GM21786 (cell line): ENCODE data around the gene VRK1.
A peak's percentile ranks its signal among the peaks of the same experiment; 100 is the strongest.
"Not testable (repeated sequence)": the region's sequence is repeated elsewhere in the genome, so short reads cannot be mapped to it uniquely, and the experiment has no call there.

Source experiments
- ATAC-seq: cut with Tn5 transposase; IDR thresholded peaks from one replicate; pipeline ENCODE4 v1.9.1; 2021; ENCODE audit not compliant: unreplicated experiment

Gene VRK1

DNA sequence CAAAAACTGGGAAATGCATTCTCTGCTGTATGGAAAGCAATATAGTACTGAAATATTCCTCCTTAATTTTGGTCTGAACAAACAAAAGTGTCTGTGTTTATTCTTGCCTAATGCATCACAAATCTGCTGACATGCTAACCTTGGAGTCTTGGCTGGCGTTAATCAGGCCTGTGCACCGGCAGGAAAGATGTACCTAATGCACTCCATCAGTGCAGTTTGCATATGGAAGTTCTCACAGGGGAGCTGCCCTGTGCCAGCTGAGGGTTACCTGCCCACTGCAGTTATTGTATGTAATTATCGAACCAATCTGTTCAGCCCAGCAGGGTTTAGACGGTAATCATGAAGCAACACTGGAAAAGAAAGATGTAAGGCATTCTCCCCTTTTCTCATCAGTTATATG is 76.9 kb downstream of the VRK1 start:
- no peak for ATAC-seq

DNA sequence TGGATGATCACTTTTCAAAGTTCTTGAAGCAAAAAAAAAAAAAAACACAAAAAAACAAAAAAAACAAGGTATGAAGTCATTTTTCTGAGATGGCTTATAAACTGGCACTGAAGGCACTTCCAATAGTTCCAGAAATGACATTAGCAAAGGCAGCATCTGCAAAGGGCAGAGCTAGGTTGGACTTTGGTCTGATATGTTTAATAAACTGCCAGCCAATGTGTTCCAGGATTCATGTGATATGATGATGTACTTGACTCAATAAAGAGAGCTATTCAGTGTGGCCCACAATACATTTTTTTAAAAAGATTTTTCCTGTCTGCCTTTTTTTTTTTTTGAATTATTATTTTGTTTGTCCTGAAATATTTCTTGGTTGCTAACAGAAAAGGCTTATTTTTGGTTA is 79.6 kb downstream of the VRK1 start:
- no peak for ATAC-seq

DNA sequence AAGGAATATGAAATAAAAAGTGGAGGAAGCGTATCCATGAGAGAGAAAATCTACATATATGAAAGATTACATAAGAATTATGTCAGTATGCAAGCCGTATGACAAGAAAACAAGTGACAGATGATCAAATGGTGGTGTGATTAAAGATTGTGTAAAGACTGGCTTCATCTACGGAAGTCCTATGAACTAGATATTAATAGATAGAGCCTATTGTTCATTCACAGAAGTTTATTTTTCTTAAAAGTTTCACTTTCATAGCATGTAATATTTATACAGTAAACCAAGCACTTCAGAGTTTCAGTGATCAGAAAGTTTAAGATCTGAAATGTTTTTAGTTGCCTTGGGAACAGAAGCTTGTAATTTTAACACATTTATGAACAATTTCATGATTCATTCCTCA is 84.5 kb downstream of the VRK1 start:
- peak; percentile 80 for ATAC-seq

DNA sequence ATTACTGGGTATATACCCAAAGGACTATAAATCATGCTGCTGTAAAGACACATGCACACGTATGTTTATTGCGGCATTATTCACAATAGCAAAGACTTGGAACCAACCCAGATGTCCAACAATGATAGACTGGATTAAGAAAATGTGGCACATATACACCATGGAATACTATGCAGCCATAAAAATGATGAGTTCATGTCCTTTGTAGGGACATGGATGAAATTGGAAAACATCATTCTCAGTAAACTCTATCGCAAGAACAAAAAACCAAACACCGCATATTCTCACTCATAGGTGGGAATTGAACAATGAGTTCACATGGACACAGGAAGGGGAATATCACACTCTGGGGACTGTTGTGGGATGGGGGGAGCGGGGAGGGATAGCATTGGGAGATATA is 86.8 kb downstream of the VRK1 start:
- ATAC-seq, result not testable (repeated sequence)

DNA sequence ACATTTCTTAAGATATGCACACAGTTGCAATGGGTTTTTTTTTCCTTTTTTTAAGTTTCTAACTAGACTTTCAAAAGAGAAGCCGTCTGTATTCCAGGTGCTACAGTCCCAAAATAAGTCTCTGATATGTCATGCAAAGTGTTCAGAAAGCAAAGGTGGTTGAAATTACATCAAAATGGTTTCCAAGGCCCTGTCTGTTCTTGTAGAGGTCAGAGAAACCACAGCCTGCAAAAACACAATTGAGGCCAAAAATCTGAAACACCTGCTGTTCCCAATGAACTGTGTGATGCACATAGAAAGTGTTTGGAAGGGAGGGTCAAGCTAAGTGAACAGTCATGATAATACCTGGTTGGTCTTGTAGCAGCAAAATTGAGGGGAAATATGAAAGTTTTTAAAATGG is 91.0 kb downstream of the VRK1 start:
- ATAC-seq, result peak; percentile 81

DNA sequence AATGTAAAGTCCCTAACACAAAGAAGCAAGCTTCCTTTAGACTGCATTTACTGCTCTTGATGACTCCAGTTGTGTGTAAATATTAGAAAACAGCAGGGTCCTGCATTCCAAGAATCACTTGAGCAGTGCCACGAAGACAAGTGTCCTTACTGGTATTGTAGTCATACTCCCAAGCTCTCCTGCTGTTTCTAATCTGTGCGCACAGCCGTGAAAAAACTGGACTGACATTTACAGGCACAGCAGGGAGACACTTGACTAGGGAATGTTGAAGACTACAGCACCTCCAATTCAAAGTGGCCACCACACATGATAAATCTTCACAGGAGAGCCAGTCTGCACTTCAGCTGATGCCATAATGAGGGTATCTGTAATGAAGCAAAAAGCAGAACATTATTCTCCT is 91.4 kb downstream of the VRK1 start:
- no peak for ATAC-seq

DNA sequence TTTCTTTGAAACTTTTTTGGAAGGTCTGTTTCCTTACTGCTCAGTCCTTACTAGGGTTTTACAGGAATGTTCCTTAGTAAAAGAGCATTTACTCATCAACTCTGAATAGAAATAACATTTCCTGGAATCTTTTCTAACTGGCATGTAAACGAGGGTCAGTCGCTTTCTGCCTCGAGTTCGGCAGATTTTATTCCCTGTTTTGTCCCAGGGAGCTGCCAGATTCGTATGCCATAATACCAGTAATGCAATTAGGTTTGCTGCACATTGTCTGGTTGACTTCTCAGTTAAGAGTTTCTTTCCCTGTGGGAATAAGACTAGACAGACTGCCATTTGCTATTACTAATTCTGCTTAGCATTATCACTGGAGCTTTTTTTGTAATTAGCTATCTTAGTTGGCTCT is 91.9 kb downstream of the VRK1 start:
- ATAC-seq, result no peak

DNA sequence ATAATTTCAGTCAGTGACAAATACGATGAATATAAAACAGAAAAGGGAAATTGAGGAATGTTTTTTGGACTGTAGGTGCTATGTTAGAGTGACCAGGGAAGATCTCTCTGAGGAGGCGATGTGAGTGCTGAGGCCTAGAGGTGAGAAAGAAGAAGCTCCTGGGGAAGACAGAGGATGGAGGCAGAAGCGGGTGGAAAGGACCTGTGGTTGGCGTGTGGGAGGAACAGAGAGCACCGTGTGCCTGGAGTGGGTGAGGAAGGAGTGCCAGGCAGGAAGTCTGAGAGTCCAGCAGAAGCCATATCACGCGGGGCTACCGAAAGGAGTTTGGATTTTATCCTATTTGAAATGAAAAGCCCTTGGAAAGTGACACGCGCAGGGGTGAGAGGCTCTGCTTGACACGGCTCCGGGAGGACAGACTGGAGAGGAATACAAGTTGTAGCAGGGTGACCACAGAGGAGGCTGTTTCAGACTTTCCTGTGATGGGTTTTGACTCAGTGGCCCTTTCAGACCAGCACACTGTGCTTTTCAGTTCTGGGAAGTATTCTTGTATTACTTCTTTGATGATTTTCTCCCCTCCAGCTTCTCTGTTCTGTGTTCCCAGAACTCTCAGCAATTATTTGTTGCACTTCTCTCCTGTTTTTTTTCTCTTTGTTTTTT is 96.9 kb downstream of the VRK1 start:
- no peak for ATAC-seq

DNA sequence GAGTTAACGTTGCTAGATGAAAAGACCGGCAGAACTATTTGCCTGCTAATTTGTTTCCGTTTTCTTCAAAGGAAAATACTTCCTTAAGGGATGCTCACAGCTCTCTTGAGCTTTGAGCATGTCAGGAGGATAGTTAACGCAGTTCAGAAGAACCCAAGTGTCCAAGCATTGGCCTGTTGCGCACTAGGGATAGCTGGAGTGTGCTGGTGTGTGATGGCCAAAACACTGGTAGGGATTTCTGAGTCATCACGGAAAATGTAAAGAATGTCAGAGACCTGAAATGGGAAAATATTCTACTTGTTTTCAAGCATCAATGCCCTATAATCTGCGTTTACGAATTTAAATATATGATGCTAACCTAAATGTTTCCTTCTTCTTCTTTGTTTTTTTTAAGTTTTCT is 97.8 kb downstream of the VRK1 start:
- ATAC-seq, result no peak

DNA sequence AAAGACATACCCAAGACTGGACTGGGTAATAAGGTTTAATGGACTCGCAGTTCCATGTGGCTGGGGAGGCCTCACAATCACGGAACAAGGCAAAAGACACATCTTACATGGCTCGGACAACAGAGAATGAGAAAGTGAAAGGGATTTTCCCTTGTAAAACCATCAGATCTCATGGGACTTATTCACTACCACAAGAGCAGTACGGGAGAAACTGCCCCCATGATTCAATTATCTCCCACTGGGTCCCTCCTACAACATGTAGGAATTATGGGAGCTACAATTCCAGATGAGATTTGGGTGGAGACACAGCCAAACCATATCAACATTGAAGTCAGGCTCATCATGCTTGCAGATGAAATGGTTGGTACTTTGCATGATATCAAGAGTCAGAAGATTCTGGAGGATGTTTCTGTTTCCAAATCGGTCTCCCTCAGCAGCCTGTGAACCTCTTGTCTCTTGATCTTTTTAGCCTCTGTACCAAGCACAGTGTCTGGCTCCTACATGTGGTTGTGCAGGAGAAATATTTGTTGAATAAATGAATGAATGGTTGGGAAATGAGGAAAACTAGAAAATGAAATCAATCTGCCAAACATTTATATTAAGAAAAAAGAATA is 98.6 kb downstream of the VRK1 start:
- peak; percentile 80 for ATAC-seq

DNA sequence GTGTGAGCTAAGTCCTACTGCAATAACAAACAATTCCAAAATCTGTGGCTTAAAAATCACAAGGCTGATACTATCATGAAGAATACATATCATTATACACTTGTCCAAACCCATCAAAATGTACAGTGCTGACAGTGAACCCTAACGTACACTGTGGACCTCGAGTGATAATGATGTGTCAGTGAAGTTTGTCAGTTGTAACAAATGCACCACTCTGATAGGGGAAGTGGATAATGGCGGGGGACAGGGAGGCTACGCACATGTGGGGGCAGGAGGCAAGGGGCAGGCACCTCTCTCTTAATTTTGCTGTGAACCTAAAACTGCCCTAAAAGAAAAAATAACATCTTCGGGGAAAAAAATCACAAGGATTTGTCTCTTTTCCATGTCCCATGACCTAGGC is 100.0 kb downstream of the VRK1 start:
- ATAC-seq, result no peak

DNA sequence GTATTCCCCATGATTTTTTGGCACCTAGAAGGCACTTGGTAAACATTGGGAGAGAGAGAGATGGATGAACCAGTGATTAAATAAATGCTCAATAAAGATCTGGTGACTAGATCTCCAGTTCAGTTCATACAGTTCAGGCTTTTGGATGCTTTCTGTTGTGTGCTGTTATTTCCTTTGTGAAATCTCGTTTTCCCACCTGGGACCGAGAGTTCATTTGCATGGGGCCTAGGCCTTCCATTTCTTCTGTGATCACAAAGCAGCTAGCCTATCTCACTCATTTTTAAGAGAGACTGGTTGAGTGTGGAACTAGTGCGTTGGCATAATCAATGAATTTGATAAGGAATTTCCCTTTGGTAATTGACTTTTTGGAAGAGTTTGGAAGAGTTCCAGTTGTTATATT is 104.0 kb downstream of the VRK1 start:
- ATAC-seq, result peak; percentile 84

DNA sequence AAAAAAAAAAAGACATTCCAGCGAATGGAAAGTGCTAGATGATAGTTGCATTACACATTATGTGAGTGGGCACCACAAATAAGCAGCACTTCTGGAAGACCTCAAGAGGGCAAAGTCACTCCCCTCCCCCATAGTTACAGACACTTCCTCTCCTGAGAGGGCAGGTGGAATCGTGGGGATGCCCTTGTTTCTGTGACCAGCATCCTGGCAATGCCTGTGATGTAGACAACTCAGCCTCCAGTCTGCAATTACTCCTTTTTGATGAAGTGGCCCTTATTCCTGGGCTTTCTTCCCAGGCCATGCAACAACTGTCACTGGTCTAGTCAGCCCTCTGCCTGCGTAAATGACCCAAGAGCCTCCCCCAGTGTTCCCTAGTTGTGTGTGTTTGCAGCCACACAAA is 104.8 kb downstream of the VRK1 start:
- no peak for ATAC-seq

DNA sequence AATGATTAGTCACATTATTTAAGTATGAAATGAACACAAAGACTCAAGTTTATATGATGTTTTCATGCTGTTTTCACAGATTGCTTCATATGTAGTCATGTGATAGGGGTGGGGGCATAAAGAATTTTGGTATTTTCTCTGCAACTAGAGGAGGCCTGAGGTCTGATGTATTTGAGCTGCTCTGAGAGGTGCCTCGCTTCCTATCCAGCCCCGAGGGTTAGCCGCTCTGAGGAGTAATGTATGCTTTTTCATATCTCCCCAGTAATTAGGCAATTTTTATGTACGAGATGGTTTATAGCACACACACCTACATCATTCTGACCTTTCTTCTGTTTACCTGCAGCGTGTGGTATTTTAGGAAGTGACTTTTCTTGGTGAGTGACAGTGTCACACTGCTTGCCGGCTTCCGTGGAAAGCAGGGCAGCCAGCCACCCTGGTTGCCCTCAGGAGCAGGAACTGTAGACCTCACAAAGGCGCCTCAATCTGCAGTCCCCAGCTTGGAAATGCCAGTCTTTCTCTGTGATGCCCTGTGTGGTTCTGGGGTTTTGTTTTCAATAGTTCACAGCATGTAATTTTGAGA is 106.4 kb downstream of the VRK1 start:
- ATAC-seq, result no peak

DNA sequence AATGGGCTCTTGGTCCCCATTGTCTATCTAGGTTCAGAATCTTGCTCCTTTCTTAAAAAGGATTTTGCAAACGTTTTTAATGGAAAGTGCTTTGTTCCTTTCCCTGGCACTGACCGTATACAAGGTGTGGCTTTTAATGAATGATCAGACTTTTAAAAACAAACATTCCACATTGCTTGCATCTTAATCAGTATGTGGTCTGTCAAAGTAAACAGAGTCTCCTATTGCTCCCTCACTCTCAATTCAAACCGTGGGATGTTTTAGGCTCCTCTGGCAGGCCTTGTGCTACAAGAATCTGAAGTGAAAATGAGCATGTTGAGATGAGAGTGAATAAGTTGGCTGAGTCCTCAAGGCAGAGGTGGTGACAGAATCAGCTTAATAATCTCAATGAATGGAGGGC is 107.0 kb downstream of the VRK1 start:
- ATAC-seq, result no peak

DNA sequence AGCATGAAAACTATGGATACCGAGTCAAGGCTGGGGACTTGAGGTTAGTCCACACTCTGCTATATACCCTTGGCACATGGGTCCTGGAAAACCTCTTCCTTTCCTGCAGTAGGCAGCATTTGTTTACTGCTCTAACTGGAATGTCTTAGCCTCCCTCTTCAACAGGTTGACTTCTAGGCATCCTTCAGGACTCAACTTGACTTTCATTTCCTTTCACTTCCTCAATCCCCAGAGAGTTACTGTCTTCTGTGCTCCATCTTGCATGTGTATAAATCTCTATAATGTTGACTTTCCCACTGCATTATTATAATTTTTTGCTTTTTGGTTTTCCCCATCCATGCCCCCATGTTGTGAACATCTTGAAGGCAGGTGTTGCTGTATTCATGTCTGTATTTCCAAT is 107.9 kb downstream of the VRK1 start:
- ATAC-seq, result no peak

DNA sequence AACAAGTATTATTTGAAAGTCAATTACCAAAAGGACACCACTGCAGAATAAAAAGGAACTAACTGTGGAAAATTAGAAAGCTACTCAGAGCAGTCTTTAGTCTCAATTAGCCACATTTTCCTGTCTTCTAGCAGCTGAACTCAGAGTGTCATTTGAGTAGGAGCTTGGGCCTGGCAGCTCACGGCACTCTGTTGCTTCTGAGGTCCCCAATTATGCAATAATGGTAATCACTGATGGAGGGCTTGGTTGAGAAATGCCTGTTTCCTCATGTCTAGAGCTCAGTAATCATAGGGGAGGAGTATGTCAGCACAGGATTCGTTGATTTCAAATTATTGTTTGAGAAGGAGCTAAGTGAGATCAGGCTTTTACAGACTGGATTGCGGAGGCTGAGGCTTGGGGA is 108.6 kb downstream of the VRK1 start:
- ATAC-seq, result no peak

DNA sequence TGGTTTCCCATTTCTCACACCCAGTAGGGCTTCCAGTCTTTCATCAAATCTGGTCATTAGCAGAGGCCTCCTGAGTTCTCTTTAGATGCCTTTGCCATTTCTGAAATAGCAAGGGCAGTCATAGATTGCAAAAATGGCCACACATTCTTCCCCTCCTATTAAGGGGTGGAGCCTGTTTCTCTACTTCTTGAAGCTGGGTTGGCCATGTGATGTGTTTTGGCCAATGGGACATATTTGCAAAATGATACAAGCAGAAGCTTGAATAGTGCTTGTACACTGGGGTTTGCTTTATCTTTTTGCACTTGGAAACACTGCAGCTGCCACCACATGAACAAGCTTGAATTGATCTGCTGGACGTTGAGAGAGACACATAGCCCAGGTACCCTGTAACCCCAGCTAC is 109.3 kb downstream of the VRK1 start:
- no peak for ATAC-seq

DNA sequence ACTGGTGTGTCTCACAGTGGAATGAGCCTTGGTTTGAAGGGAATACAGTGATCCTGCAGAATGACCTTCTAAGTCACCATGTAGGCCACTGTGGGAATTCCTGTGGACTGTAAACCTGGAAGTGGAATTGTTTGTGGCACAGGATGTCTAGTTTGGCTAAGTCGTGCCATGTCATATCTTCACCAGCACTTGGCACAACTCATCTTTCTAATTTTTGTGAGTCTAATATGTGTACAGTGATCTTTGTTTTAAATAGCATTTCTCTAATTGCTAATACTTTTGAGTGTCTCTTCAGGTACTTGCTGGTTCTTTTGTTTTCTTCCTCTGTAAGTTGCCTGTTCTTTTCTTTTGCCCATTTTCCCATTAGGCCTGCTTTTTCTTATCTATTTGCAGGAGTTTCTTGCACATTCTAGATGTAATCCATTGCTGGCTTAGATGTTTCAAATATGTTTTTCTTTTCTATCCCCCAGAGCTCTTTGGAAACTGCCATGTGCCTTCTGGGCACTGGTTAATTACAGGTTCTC is 112.7 kb downstream of the VRK1 start:
- ATAC-seq, result no peak

DNA sequence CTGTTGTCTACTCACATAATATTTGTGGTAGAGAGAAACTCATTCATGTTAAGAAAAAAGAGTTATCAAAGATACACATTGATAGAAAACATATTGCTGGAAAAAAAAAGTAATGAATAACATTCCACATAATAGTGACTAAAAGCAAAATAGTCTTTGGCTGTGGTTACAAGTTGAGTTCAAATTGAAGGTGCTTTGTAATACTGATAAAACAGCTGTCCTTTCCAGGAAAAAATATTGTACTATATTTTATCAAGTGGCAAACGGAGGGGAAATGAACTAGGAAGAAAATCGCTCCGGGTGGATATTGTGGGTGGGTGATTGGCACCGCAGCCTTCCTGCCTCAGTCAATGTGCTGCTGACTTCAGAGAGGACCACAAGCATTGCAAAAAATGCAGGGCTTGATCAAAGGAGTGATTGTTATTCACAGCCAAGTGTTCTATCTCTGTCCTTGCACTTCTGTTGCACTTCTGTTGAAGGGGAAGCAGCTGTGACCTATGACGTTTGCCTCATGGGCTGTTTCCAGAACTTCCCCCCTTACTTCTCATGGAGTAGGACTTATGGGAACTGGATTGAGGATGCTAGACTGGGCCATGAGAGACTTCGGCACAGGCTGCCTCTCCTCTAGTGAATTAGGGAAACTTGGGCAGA is 114.4 kb downstream of the VRK1 start:
- no peak for ATAC-seq

DNA sequence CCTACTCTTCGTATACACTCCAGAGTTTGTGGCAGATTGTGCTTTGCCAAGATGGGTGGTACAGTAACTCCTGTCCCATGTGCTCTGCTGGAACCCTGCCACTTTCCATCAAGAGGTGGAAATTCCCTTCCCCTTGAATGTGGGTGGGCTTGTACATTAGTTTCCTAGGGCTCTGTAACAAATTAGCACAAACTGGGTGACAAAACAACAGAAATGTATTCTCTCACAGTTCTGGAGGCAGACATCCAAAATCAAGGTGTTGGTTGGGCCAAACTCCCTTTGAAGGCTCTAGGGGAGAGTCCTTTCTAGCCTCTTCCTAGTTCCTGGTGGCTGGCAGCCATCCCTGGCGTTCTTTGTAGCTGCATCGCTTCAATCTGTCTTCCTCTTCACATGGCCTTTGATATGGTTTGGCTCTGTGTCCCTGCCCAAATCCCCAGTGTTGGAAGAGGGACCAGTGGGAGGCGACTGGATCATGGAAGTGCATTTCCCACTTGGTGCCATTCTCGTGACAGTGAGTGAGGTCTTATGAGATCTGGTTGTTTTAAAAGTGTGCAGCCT is 117.5 kb downstream of the VRK1 start:
- ATAC-seq, result no peak

DNA sequence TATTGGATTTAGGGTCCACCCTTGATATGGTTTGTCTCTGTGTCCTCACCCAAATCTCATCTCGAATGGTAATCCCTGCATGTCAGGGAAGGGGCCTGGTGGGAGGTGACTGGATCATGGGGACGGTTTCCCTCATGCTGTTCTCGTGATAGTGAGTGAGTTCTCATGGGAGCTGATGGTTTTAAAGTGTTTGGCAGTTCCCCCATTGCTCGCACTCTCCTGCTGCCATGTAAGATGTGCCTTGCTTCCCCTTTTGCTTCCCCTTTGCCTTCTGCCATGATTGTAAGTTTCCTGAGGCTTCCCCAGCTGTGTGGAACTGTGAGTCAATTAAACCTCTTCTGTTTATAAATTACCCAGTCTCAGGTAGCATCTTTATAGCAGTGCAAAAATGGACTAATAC is 118.3 kb downstream of the VRK1 start:
- ATAC-seq, result no peak
